OCI-LY7 (cell line): ENCODE results near the gene BCL7B. TPM values are rescaled to one million over a fixed set of nuclear protein-coding genes. Genes with fewer than 3 reads are reported as not detected.
A peak's percentile ranks its signal among the peaks of the same experiment; 100 is the strongest.
"Not testable (repeated sequence)": the region's sequence is repeated elsewhere in the genome, so short reads cannot be mapped to it uniquely, and the experiment has no call there.

Source experiments
- BruUV-seq: library from RNA; stranded (reverse); fragments of 400-500 nt; replicated peaks from 2 replicates; lab custom pipeline; 2021; lab: Mats Ljungman, UMichigan
- CTCF ChIA-PET: fragments of 300-600 bp; sonication (Branson Sonifier 250); formaldehyde crosslinking; loops from one replicate; lab custom pipeline; 2022; ENCODE audit warnings: antibody characterized with exemption; ENCODE audit not compliant: unreplicated experiment; lab: Charles Lee
- POLR2A ChIA-PET: fragments of 300-600 bp; sonication (Branson Sonifier 250); formaldehyde crosslinking; loops from one replicate; lab custom pipeline; 2022; ENCODE audit warnings: antibody characterized with exemption; lab: Charles Lee
- DNase-seq: peaks from one replicate; pipeline ENCODE4 v3.0.0-alpha.2; 2015; ENCODE audit warnings: low spot score
- H2AFZ ChIP-seq: fragments of 200-600 bp; sonication (generic), shearing (Covaris generic); 2 replicates; pipeline ENCODE4 v1.6.1; 2014; ENCODE audit warnings: mild to moderate bottlenecking, antibody characterized with exemption, low read length, moderate library complexity
- H3K27ac ChIP-seq: fragments of 200-600 bp; sonication (generic); 2 replicates; pipeline ENCODE4 v1.5.1; 2014; ENCODE audit warnings: mixed run types, low read depth, mild to moderate bottlenecking, moderate library complexity, low read length, inconsistent platforms; ENCODE audit not compliant: poor library complexity, severe bottlenecking
- H3K36me3 ChIP-seq: fragments of 200-600 bp; sonication (generic); 2 replicates; pipeline ENCODE4 v1.6.1; 2014; ENCODE audit warnings: mild to moderate bottlenecking, antibody characterized with exemption, low read length, moderate library complexity, mixed read lengths; ENCODE audit not compliant: insufficient read depth
- H3K4me1 ChIP-seq: fragments of 200-600 bp; sonication (generic); 2 replicates; pipeline ENCODE4 v1.5.1; 2014; ENCODE audit warnings: mild to moderate bottlenecking, low read length; ENCODE audit not compliant: insufficient read depth, poor library complexity, severe bottlenecking
- H3K4me2 ChIP-seq: fragments of 200-600 bp; sonication (generic); 2 replicates; pipeline ENCODE4 v1.6.1; 2014; ENCODE audit warnings: mild to moderate bottlenecking, low read length
- H3K4me3 ChIP-seq: fragments of 200-600 bp; sonication (generic); 2 replicates; pipeline ENCODE4 v1.5.1; 2014; ENCODE audit warnings: mild to moderate bottlenecking, low read depth, low read length; ENCODE audit not compliant: poor library complexity, severe bottlenecking
- H3K79me2 ChIP-seq: fragments of 200-600 bp; sonication (generic); 2 replicates; pipeline ENCODE4 v1.6.1; 2016; ENCODE audit warnings: low read depth, mild to moderate bottlenecking, low read length, moderate library complexity, mixed read lengths; ENCODE audit not compliant: insufficient read depth
- H3K9me2 ChIP-seq: fragments of 200-600 bp; sonication (generic); 2 replicates; pipeline ENCODE4 v1.6.1; 2016; ENCODE audit warnings: mild to moderate bottlenecking, low read length, mixed read lengths; ENCODE audit not compliant: insufficient read depth
- H3K9me3 ChIP-seq: fragments of 200-600 bp; sonication (generic); 2 replicates; pipeline ENCODE4 v1.6.1; 2014; ENCODE audit warnings: mild to moderate bottlenecking, mixed run types, low read length, mixed read lengths
- H4K20me1 ChIP-seq: fragments of 200-600 bp; sonication (generic); 2 replicates; pipeline ENCODE4 v1.6.1; 2014; ENCODE audit warnings: mild to moderate bottlenecking, antibody characterized with exemption, low read length, moderate library complexity, mixed read lengths; ENCODE audit not compliant: insufficient read depth
- EZH2phosphoT487 ChIP-seq: fragments of 200-600 bp; sonication (generic); IDR thresholded peaks from 2 replicates; pipeline ENCODE4 v1.6.1; 2018; ENCODE audit warnings: low read depth, borderline replicate concordance, mild to moderate bottlenecking, mixed run types, antibody characterized with exemption, low read length, moderate library complexity, mixed read lengths
- intact Hi-C: fragments of 100-400 bp; cut with micrococcal nuclease; formaldehyde crosslinking; loops from one replicate; pipeline ENCODE4 v1.10.0; 2022; ENCODE audit not compliant: unreplicated experiment
- total RNA-seq, 2 experiments: library from RNA; depleted of rRNA in 1 of 2; stranded (reverse); fragments of >200 nt in 1 of 2; shearing (Covaris generic) in 1 of 2; gene quantifications; 2 replicates each; pipeline ENCODE4 v1.2.3, GENCODE V29; 2014 to 2022
- TF ChIP-seq, protein P1 (sequence below): fragments of 200-600 bp; sonication (generic); conservative IDR thresholded peaks from 2 replicates; pipeline ENCODE4 v1.5.1; 2014; ENCODE audit warnings: mild to moderate bottlenecking, antibody characterized with exemption, low read length, moderate library complexity, mixed read lengths

Gene BCL7B
- total RNA-seq, 2 experiments from 2014 or later: 31.7 to 51.7 TPM

GRCh38 chr7:73582664-73583202, 25.2 kb upstream of the BCL7B start:
- Histone ChIP-seq H3K79me2 (peaks cover 5% of the 10 kb centered on the region), H3K27ac (no peak overlapping the region), H3K4me1 (peaks cover 14% of the 10 kb centered on the region), H3K9me2 (no peaks in the 10 kb centered on the region), H4K20me1 (no peaks in the 10 kb centered on the region; the same call in 1 of the 2 replicates), H2AFZ (no peak overlapping the region), H3K36me3 (no peaks in the 10 kb centered on the region), H3K9me3 (no peaks in the 10 kb centered on the region), H3K4me3 (no peak overlapping the region), H3K4me2 (no peak overlapping the region)
- no TSS peak for BruUV-seq
- ChIA-PET CTCF (interaction anchor here (0.5 kb wide), 1 partner anchor 22 kb away, joined by 3 read pairs; no protein-coding TSS in a partner anchor), POLR2A (interaction anchor here (0.9 kb wide), 1 partner anchor 23 kb away, joined by 3 read pairs; no protein-coding TSS in a partner anchor)
- DNase-seq: no peak
- intact Hi-C loops: no loop called here
- no peak for TF ChIP-seq EZH2phosphoT487
- TF ChIP-seq, protein P1, sequence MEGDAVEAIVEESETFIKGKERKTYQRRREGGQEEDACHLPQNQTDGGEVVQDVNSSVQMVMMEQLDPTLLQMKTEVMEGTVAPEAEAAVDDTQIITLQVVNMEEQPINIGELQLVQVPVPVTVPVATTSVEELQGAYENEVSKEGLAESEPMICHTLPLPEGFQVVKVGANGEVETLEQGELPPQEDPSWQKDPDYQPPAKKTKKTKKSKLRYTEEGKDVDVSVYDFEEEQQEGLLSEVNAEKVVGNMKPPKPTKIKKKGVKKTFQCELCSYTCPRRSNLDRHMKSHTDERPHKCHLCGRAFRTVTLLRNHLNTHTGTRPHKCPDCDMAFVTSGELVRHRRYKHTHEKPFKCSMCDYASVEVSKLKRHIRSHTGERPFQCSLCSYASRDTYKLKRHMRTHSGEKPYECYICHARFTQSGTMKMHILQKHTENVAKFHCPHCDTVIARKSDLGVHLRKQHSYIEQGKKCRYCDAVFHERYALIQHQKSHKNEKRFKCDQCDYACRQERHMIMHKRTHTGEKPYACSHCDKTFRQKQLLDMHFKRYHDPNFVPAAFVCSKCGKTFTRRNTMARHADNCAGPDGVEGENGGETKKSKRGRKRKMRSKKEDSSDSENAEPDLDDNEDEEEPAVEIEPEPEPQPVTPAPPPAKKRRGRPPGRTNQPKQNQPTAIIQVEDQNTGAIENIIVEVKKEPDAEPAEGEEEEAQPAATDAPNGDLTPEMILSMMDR: no peak

- H3K4me2 ChIP-seq, H4K20me1 ChIP-seq, intact Hi-C loops, H3K27ac ChIP-seq, BruUV-seq, H3K4me3 ChIP-seq, H3K36me3 ChIP-seq, H3K9me3 ChIP-seq, CTCF ChIA-PET, H3K9me2 ChIP-seq, H2AFZ ChIP-seq, DNase-seq: not testable (repeated sequence)
- Histone ChIP-seq H3K79me2 (peaks cover 20% of the 10 kb centered on the region), H3K4me1 (peaks cover 26% of the 10 kb centered on the region)
- POLR2A ChIA-PET: interaction anchor here (0.7 kb wide), 1 partner anchor 262 kb away, joined by 5 read pairs; the partner anchor contains the start of gene METTL27
Measured at GRCh38 chr7:73581006-73581405, 23.5 kb upstream of the BCL7B start.

- H4K20me1 ChIP-seq: no peaks in the 10 kb centered on the region; the same call in none of the 2 replicates
- H3K4me2 ChIP-seq: peak within 1 kb of the TSS; percentile 100
- ChIA-PET POLR2A (interaction anchor here (0.6 to 2.5 kb wide), 8 partner anchors 11 to 264 kb away, joined by 3 to 6 read pairs (median 4); partner anchors contain the start of genes ABHD11, BAZ1B and METTL27), CTCF (interaction anchor here (0.5 to 0.6 kb wide), 5 partner anchors 93 to 749 kb away, joined by 3 to 9 read pairs (median 3); no protein-coding TSS in a partner anchor)
- peak within 1 kb of the TSS; percentile 96 for H3K4me3 ChIP-seq
- peaks cover 26% of the 10 kb centered on the region for H3K4me1 ChIP-seq
- TF ChIP-seq, protein P1: 0 out of 2 replicates have a peak, but pooled peaks have one; percentile 25
- TF ChIP-seq EZH2phosphoT487: no peak
- no TSS peak for BruUV-seq
- H3K36me3 ChIP-seq: peaks cover 21% of the 10 kb centered on the region
- H2AFZ ChIP-seq: peak within 1 kb of the TSS; percentile 99
- H3K9me2 ChIP-seq: no peaks in the 10 kb centered on the region
- no peaks in the 10 kb centered on the region for H3K9me3 ChIP-seq
- H3K79me2 ChIP-seq: peaks cover 20% of the 10 kb centered on the region
- intact Hi-C loops: loop anchor here (1.0 kb wide), 2 partner anchors 21 to 56 kb away; partner anchors contain the start of genes BAZ1B and BCL7B
- H3K27ac ChIP-seq: peak within 1 kb of the TSS; percentile 82
- DNase-seq: peak; percentile 100
Measured at GRCh38 chr7:73578342-73579128, 21.0 kb upstream of the BCL7B start, which contains the start of gene TBL2. TBL2 (minus strand) TSS chr7:73578579; CDS start chr7:73578549, 30 bp downstream.
